ENCODE results near the gene HIKESHI.

The HIKESHI gene

DNA sequence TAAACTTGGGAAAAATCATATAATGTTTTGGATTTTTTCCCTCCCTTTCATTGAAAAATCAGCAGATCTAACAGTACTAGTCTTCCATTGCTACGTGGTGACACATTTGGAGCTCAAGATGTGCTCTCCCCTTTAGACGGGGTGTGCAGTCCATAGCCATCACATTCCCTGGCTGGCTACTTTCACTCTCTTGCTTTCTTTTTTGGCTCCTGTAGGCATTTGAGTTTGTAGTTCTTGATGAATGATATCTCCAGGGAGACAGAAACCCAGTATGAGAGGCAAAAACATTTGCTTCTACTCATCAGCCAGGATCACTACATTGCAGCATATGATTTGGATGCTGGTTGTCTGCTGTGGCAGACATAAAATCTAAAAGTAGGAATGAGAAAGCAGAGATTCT is 84.7 kb downstream of the HIKESHI start:
- Histone ChIP-seq H3K9me3 (ENCODE audit: control extremely low read depth in 1 of 5, control insufficient read depth in 4 of 5, insufficient read depth in 2 of 5, low read depth in 1 of 5, low read length in 4 of 5) (no peaks in the 10 kb centered on the region), H3K4me1 (ENCODE audit: control extremely low read depth in 1 of 4, control insufficient read depth in 4 of 4, insufficient read depth in 4 of 4, low read length in 3 of 4) (no peaks in the 10 kb centered on the region), H3K36me3 (ENCODE audit: control insufficient read depth in 4 of 4, insufficient read depth in 4 of 4, low read length in 3 of 4) (no peaks in the 10 kb centered on the region), H3K27ac (ENCODE audit: insufficient read depth in 1 of 2, low read depth in 1 of 2, low read length in 2 of 2, poor library complexity in 1 of 2, severe bottlenecking in 2 of 2) (no peak overlapping the region), H3K4me3 (ENCODE audit: control insufficient read depth in 1 of 7, extremely low read depth in 1 of 7, insufficient read depth in 4 of 7, low read depth in 2 of 7, low read length in 6 of 7) (no peak overlapping the region), H3K27me3 (replicated peaks in 2 of 5; ENCODE audit: control insufficient read depth in 4 of 5, insufficient read depth in 5 of 5, low read length in 4 of 5) (no peaks in the 10 kb centered on the region)
- ChIA-PET POLR2A (no interaction called here), CTCF (no interaction called here)
- no peak for DNase-seq
- WGBS (ENCODE audit: insufficient coverage): 100% methylated on average over 2 of the region's 2 CpGs

DNA sequence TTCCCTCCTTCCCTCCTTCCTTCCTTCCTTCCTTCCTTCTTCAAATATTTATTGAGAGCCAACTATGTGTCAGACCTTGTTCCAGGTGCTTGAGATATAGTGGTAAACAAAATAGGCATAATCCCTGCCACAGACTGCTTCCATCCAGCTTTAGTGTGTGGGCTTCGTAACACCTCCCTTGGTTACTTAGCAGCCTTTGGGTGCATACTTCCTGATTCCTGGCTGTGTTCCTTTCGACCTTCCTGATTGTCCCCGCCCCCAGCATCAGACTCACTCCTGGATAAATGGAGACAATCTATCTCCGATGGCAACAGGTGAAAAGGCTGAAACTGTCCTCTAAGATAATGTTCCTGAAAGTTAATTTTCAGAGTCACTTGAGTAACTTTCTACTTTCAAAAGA is 86.2 kb downstream of the HIKESHI start:
- Histone ChIP-seq H3K4me3 (ENCODE audit: control insufficient read depth in 1 of 7, extremely low read depth in 1 of 7, insufficient read depth in 4 of 7, low read depth in 2 of 7, low read length in 6 of 7) (no peak overlapping the region), H3K4me1 (ENCODE audit: control extremely low read depth in 1 of 4, control insufficient read depth in 4 of 4, insufficient read depth in 4 of 4, low read length in 3 of 4) (no peaks in the 10 kb centered on the region), H3K36me3 (ENCODE audit: control insufficient read depth in 4 of 4, insufficient read depth in 4 of 4, low read length in 3 of 4) (no peaks in the 10 kb centered on the region), H3K27ac (ENCODE audit: insufficient read depth in 1 of 2, low read depth in 1 of 2, low read length in 2 of 2, poor library complexity in 1 of 2, severe bottlenecking in 2 of 2) (no peak overlapping the region), H3K27me3 (replicated peaks in 2 of 5; ENCODE audit: control insufficient read depth in 4 of 5, insufficient read depth in 5 of 5, low read length in 4 of 5) (no peaks in the 10 kb centered on the region), H3K9me3 (ENCODE audit: control extremely low read depth in 1 of 5, control insufficient read depth in 4 of 5, insufficient read depth in 2 of 5, low read depth in 1 of 5, low read length in 4 of 5) (no peaks in the 10 kb centered on the region)
- DNase-seq: no peak
- ChIA-PET CTCF (no interaction called here), POLR2A (no interaction called here)
- WGBS (ENCODE audit: insufficient coverage): 83% methylated on average over 3 of the region's 4 CpGs

DNA sequence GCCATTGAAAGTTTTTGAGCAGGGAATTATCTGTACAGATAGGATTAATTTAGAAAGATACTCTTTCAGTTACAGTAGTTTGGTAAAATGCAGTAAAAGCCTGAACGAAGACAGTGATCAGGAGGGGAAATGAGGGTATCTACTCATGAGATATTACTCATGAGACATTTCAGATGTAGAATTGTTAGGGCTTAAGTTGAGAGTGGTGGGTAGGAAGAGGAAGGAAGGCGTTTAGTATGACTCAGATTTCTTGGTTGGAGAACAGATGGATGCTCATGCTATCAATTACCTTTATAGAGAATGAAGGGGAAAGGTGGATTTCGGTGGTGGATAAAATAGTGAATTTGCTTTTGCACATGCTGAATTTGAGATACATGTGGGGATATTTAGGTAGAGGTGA is 88.4 kb downstream of the HIKESHI start:
- peaks cover 0 to 4% (median 0%) of the 10 kb centered on the region in 4 experiments for H3K4me1 ChIP-seq (ENCODE audit: control extremely low read depth in 1 of 4, control insufficient read depth in 4 of 4, insufficient read depth in 4 of 4, low read length in 3 of 4)
- H3K36me3 ChIP-seq (ENCODE audit: control insufficient read depth in 4 of 4, insufficient read depth in 4 of 4, low read length in 3 of 4): no peaks in the 10 kb centered on the region
- ChIA-PET POLR2A (no interaction called here), CTCF (no interaction called here)
- H3K27ac ChIP-seq (ENCODE audit: insufficient read depth in 1 of 2, low read depth in 1 of 2, low read length in 2 of 2, poor library complexity in 1 of 2, severe bottlenecking in 2 of 2): no peak overlapping the region
- H3K9me3 ChIP-seq (ENCODE audit: control extremely low read depth in 1 of 5, control insufficient read depth in 4 of 5, insufficient read depth in 2 of 5, low read depth in 1 of 5, low read length in 4 of 5): no peaks in the 10 kb centered on the region
- DNase-seq: no peak
- 97% methylated on average over 3 of the region's 3 CpGs for WGBS (ENCODE audit: insufficient coverage)
- no peaks in the 10 kb centered on the region for H3K27me3 ChIP-seq (replicated peaks in 2 of 5; ENCODE audit: control insufficient read depth in 4 of 5, insufficient read depth in 5 of 5, low read length in 4 of 5)
- H3K4me3 ChIP-seq (ENCODE audit: control insufficient read depth in 1 of 7, extremely low read depth in 1 of 7, insufficient read depth in 4 of 7, low read depth in 2 of 7, low read length in 6 of 7): no peak overlapping the region

DNA sequence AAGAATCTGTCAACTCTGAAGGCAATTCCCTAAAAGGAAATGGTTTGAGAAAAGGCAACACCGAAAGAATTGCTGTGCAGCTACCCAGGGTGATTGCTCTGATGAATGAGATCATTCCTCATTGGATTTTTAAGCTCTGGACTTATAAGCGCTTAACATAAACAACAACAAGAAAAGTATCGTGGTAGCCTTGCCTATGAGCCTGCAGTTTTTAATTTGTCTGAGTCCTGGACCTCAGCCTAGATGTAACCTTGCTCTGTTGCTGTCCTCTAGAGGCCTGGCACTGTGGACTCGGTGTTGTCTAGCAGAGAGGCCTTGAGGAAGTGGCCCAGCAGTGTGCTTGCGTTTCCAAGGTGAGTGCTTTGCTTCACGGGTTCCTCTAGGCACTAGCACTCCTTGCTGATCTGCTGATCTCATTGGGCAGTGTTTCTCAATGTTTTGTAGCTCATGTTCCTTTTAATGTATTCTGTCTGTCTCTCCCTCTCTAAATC is 93.1 kb downstream of the HIKESHI start:
- WGBS (ENCODE audit: insufficient coverage): 66% methylated on average over 6 of the region's 6 CpGs
- CTCF ChIA-PET: interaction anchor here (0.6 kb wide), 1 partner anchor 1030 kb away, joined by 4 read pairs; no protein-coding TSS in a partner anchor
- no peak overlapping the region for H3K27ac ChIP-seq (ENCODE audit: insufficient read depth in 1 of 2, low read depth in 1 of 2, low read length in 2 of 2, poor library complexity in 1 of 2, severe bottlenecking in 2 of 2)
- POLR2A ChIA-PET: no interaction called here
- no peak for DNase-seq
- H3K9me3 ChIP-seq (ENCODE audit: control extremely low read depth in 1 of 5, control insufficient read depth in 4 of 5, insufficient read depth in 2 of 5, low read depth in 1 of 5, low read length in 4 of 5): no peaks in the 10 kb centered on the region
- no peaks in the 10 kb centered on the region for H3K36me3 ChIP-seq (ENCODE audit: control insufficient read depth in 4 of 4, insufficient read depth in 4 of 4, low read length in 3 of 4)
- peaks cover 0 to 4% (median 0%) of the 10 kb centered on the region in 4 experiments for H3K4me1 ChIP-seq (ENCODE audit: control extremely low read depth in 1 of 4, control insufficient read depth in 4 of 4, insufficient read depth in 4 of 4, low read length in 3 of 4)
- H3K4me3 ChIP-seq (ENCODE audit: control insufficient read depth in 1 of 7, extremely low read depth in 1 of 7, insufficient read depth in 4 of 7, low read depth in 2 of 7, low read length in 6 of 7): no peak overlapping the region
- no peaks in the 10 kb centered on the region for H3K27me3 ChIP-seq (replicated peaks in 2 of 5; ENCODE audit: control insufficient read depth in 4 of 5, insufficient read depth in 5 of 5, low read length in 4 of 5)

Data from common myeloid progenitor, CD34-positive (primary cell).